Measurements from ENCODE around the gene KRTAP17-1. TPM values are rescaled to one million over a fixed set of nuclear protein-coding genes. Genes with fewer than 3 reads are reported as not detected.

KRTAP17-1 gene
- polyA plus RNA-seq, 6 donors from 2014 or later, result not detected

- peaks cover 0 to 12% of the 10 kb centered on the region in 2 donors for H3K36me3 Mint-ChIP-seq
- H3K27me3 Mint-ChIP-seq, result peaks cover 9 to 29% (median 12%) of the 10 kb centered on the region in 3 donors
- DNase-seq (no peak), ATAC-seq (ENCODE audit: low read depth in 2 of 2) (no peak)
- H3K4me1 Mint-ChIP-seq, result peaks cover 14 to 15% (median 14%) of the 10 kb centered on the region in 3 donors
- peaks cover 8 to 24% (median 10%) of the 10 kb centered on the region in 7 donors for H3K9me3 Mint-ChIP-seq
- peak overlapping the region in 1 of 6 donors; percentile 61 for H3K27ac Mint-ChIP-seq
- H3K4me3 Mint-ChIP-seq, result no peak overlapping the region
These were observed 25.7 kb upstream of the KRTAP17-1 start for GRCh38 chr17:41340934-41341861.

DNA sequence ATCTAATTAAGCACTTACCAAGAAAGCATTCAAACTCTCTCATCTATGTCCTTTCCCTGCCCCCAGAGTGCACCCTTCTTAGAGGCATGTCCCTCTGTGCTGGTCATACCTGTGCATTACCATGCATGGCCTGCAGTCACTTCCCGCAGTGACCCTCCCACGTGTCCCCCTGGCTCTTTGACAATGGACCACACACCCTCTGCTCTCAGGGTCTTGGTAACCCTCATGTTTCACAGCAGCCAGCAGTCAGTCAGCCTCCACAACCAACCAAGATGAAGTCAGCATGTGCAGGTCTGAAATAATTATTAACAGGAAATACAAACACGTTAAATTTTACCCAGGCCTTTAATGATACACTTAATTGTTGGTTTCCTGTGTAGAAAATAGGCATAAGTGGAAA lies 25.0 kb upstream of the KRTAP17-1 start:
- Mint-ChIP-seq H3K27ac (peak overlapping the region in 1 of 6 donors; percentile 61), H3K4me1 (peaks cover 14 to 15% (median 14%) of the 10 kb centered on the region in 3 donors), H3K4me3 (no peak overlapping the region)

DNA sequence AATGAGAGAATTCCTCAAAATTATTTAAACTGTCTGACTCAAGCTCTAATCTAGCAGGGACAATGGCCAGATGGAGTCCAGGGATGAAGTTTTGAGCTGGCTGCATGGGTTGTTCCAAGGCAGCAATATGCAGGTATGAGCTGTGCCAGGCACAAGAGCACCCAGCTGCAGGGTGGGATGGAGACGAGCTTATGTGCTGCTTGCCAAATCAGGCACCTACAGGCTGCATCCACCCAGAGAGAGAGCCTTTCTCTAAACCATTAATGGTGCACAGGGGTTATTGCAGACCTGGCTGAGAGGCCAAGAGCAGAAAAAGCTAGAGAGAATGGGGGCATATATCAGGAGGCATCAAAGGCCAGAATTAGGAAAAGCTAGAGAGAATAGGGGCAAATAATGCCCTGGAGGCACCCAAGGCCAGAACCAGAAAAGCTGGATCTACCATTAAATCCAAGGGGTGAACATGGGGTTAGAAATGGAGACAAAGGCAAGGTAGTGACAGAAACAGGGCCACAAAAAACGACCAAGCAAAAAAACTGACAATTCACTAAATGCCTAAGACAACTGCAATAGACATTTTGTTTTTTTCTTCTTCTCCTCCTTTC lies 24.2 kb upstream of the KRTAP17-1 start:
- Mint-ChIP-seq H3K27me3 (peaks cover 12 to 41% (median 18%) of the 10 kb centered on the region in 3 donors), H3K36me3 (peaks cover 0 to 12% of the 10 kb centered on the region in 2 donors), H3K9me3 (peaks cover 8 to 24% (median 10%) of the 10 kb centered on the region in 7 donors), H3K4me1 (peaks cover 14 to 18% (median 14%) of the 10 kb centered on the region in 3 donors), H3K27ac (peak overlapping the region in 2 of 6 donors; percentile 21 to 23), H3K4me3 (no peak overlapping the region)
- ATAC-seq (ENCODE audit: low read depth in 2 of 2), result no peak
- DNase-seq, result no peak

More for the DNA sequence above, 25.0 kb upstream of the KRTAP17-1 start:
- H3K27me3 Mint-ChIP-seq, result peaks cover 12 to 35% (median 14%) of the 10 kb centered on the region in 3 donors
- ATAC-seq (ENCODE audit: low read depth in 2 of 2), result no peak
- H3K36me3 Mint-ChIP-seq, result peaks cover 0 to 12% of the 10 kb centered on the region in 2 donors
- H3K9me3 Mint-ChIP-seq, result peaks cover 8 to 24% (median 10%) of the 10 kb centered on the region in 7 donors
- no peak for DNase-seq

GRCh38 chr17:41338961-41339485 lies 23.5 kb upstream of the KRTAP17-1 start:
- Mint-ChIP-seq H3K27me3 (peaks cover 15 to 39% (median 18%) of the 10 kb centered on the region in 3 donors), H3K9me3 (peaks cover 8 to 21% (median 10%) of the 10 kb centered on the region in 7 donors), H3K27ac (peak overlapping the region in 1 of 6 donors; percentile 18), H3K4me3 (no peak overlapping the region), H3K4me1 (peaks cover 14 to 22% (median 14%) of the 10 kb centered on the region in 3 donors), H3K36me3 (peaks cover 0 to 12% of the 10 kb centered on the region in 2 donors)
- peak in 1 of 2 donors; percentile 65 for ATAC-seq (ENCODE audit: low read depth in 2 of 2)
- DNase-seq, result no peak

GRCh38 chr17:41335747-41336146 lies 20.2 kb upstream of the KRTAP17-1 start:
- Mint-ChIP-seq H3K9me3 (peaks cover 0 to 1% (median 0%) of the 10 kb centered on the region in 7 donors), H3K4me3 (no peak overlapping the region), H3K36me3 (no peaks in the 10 kb centered on the region), H3K27ac (peak overlapping the region in 1 of 6 donors; percentile 32), H3K27me3 (peaks cover 17 to 49% (median 33%) of the 10 kb centered on the region in 3 donors), H3K4me1 (peaks cover 10 to 24% (median 12%) of the 10 kb centered on the region in 3 donors)
- ATAC-seq (ENCODE audit: low read depth in 2 of 2) (no peak), DNase-seq (no peak)

- Mint-ChIP-seq H3K4me1 (peaks cover 0 to 16% (median 3%) of the 10 kb centered on the region in 3 donors), H3K27me3 (peaks cover 13 to 42% (median 33%) of the 10 kb centered on the region in 3 donors), H3K27ac (peak overlapping the region in 2 of 6 donors; percentile 13 to 44), H3K4me3 (no peak overlapping the region), H3K36me3 (no peaks in the 10 kb centered on the region), H3K9me3 (peaks cover 0 to 1% (median 0%) of the 10 kb centered on the region in 7 donors)
- DNase-seq (no peak), ATAC-seq (ENCODE audit: low read depth in 2 of 2) (no peak)
These were observed 19.1 kb upstream of the KRTAP17-1 start for GRCh38 chr17:41334385-41335305.

GRCh38 chr17:41333836-41334235 lies 18.3 kb upstream of the KRTAP17-1 start:
- Mint-ChIP-seq H3K4me3 (no peak overlapping the region), H3K36me3 (no peaks in the 10 kb centered on the region)

DNA sequence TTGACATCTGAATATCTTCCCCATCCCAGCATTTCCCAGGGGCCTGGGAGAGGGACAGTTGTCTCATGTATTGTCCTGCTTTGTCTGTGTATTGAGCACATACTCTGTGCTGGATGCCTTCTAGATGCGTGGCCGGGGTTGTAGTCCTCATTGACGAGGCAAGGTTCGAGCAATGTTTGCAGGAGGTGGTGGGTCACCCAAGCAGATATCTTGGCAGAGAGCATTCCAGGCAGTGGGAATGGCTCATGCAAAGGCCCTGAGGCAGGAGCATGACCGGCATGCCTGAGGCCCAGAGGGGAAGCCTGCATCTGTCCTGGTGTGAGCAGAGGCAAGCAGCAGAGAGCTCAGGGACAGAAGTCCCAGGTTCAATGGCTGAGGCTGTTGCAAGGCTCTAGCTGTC lies 17.6 kb upstream of the KRTAP17-1 start:
- Mint-ChIP-seq H3K4me3 (no peak overlapping the region), H3K27me3 (peaks cover 13 to 38% (median 33%) of the 10 kb centered on the region in 3 donors), H3K9me3 (peaks cover 0 to 1% (median 0%) of the 10 kb centered on the region in 7 donors), H3K27ac (no peak overlapping the region), H3K4me1 (peaks cover 0 to 10% (median 5%) of the 10 kb centered on the region in 3 donors), H3K36me3 (no peaks in the 10 kb centered on the region)
- ATAC-seq (ENCODE audit: low read depth in 2 of 2), result no peak
- DNase-seq, result no peak

More at GRCh38 chr17:41333836-41334235, 18.3 kb upstream of the KRTAP17-1 start:
- Mint-ChIP-seq H3K4me1 (peaks cover 0 to 11% (median under 1%) of the 10 kb centered on the region in 3 donors), H3K27me3 (peaks cover 13 to 38% (median 33%) of the 10 kb centered on the region in 3 donors), H3K9me3 (peaks cover 0 to 1% (median 0%) of the 10 kb centered on the region in 7 donors), H3K27ac (peak overlapping the region in 1 of 6 donors; percentile 44)
- DNase-seq (no peak), ATAC-seq (ENCODE audit: low read depth in 2 of 2) (no peak)

DNA sequence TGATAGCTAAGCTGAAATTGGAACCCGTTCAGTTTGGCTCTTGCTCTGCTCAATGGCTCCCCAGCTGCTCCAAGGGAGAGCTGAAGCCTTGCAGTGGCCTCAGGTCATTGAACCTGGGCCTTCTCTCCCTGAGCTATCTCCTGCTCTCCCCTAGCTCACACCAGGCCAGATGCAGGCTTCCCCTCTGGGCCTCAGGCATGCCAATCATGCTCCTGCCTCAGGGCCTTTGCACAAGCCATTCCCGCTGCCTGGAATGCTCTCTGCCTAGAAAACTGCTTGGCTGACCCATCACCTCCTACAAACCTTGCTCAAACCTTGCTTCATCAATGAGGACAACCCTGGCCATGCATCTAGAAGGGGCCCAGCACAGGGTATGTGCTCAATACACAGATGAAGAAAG lies 16.7 kb upstream of the KRTAP17-1 start:
- Mint-ChIP-seq H3K36me3 (no peaks in the 10 kb centered on the region), H3K27ac (peak overlapping the region in 1 of 6 donors; percentile 25), H3K4me3 (no peak overlapping the region)

DNA sequence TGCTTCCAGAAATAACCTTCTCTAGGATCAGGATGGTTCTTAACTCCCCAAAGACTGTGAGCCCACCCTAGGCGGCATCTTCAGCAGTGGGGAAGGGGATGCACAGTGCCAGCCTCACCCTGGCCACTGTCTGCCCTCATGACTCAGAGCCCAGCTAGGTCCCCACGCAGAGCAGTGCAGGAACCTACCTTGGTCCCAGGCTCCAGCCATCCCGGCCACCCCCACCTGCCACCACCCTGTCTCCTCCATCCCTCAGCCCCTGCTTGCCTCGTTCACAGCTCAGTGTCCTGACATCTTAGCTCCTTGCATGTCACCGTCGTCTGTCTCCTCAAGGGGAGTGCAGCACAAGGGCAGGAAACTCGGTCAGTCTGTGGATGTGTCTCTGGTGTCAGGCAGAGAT lies 16.1 kb upstream of the KRTAP17-1 start:
- DNase-seq, result no peak
- Mint-ChIP-seq H3K36me3 (no peaks in the 10 kb centered on the region), H3K4me1 (peaks cover 0 to 13% (median 5%) of the 10 kb centered on the region in 3 donors), H3K27me3 (peaks cover 9 to 38% (median 33%) of the 10 kb centered on the region in 3 donors), H3K4me3 (peak overlapping the region in 1 of 8 donors; percentile 66), H3K27ac (peak overlapping the region in 2 of 6 donors; percentile 53 to 68), H3K9me3 (peaks cover 0 to 1% (median 0%) of the 10 kb centered on the region in 7 donors)
- ATAC-seq (ENCODE audit: low read depth in 2 of 2), result no peak

More for the DNA sequence above, 16.7 kb upstream of the KRTAP17-1 start:
- no peak for DNase-seq
- H3K9me3 Mint-ChIP-seq, result peaks cover 0 to 1% (median 0%) of the 10 kb centered on the region in 7 donors
- H3K27me3 Mint-ChIP-seq, result peaks cover 9 to 38% (median 33%) of the 10 kb centered on the region in 3 donors
- peaks cover 0 to 12% (median 5%) of the 10 kb centered on the region in 3 donors for H3K4me1 Mint-ChIP-seq
- ATAC-seq (ENCODE audit: low read depth in 2 of 2), result no peak

DNA sequence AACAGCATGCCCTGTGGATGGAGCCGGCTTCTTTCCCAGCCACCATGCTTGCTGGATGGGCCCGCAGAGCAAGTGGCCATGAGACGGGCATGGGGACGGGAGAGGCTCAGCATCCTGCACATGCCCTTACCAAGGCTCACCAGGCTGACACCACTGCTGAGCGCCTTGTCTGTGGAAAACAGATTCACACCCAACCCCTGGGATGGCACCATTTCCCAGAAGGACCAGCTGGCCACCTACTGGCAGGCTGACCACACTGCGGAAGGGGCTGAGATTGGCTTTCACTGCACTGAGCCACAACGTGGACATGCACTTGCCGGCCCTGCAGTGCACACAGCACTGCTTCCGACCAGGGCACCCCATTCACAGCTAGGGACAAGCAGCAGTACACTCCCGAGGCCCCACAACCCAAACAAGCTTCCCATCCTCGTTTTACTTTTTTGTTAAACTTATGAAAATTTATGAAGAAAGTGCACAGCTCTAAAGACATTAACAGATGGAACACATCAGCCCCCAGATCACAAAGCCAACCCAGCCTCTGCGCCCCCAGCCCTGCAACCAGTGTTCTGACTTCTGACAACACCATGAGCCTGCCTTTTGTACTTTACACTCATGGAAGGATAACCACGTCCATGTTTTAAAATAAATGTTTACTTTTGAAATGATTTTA lies 13.9 kb upstream of the KRTAP17-1 start:
- H3K4me3 Mint-ChIP-seq, result no peak overlapping the region
- peaks cover 5 to 26% (median 26%) of the 10 kb centered on the region in 3 donors for H3K27me3 Mint-ChIP-seq
- no peak overlapping the region for H3K27ac Mint-ChIP-seq
- H3K4me1 Mint-ChIP-seq, result peaks cover 0 to 8% (median 7%) of the 10 kb centered on the region in 3 donors
- DNase-seq (no peak), ATAC-seq (ENCODE audit: low read depth in 2 of 2) (peak in 1 of 2 donors; percentile 28)
- H3K36me3 Mint-ChIP-seq, result no peaks in the 10 kb centered on the region
- peaks cover 0 to 1% (median 0%) of the 10 kb centered on the region in 7 donors for H3K9me3 Mint-ChIP-seq
